COLO829 (cell line): ENCODE data around the gene ADISSP.

Experiments
- DNase-seq: peaks from one replicate; pipeline ENCODE4 v3.0.0; 2012; ENCODE audit warnings: low spot score

Gene ADISSP

DNA sequence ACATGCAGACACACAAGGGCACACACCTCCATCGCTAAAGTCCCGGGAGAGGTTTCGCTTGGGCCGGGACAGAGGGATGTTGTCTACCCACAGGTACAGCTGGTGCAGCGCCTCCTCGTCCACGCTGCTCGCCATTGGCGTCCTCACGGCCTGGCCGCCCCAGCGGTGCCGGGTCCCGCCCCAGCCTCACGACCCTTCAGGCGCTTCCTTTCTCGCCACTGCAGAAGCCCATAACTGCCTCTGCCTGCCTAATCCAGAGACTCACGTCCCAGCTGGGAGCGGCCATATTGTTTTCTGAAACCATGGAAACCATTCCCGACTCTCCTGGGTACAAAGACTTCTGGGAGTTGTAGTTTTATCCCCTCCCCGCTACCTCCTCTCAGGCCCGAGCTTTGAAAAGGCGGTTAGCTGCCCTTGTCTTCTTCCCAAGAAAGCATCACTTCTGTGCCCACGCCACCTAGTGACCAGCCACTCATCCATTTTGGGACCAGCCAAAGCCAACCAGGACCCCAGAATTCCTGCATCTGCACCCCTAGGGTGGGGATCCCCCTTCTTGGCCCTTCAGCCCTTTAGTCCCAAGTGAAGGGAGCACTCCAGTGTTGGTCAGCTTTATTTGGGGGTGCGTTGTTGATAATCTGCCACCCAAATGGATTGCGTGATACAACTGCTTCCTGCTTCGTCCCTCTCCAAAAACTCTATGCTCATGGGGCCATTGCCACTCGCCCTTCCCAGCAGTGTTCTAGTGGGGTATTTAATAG is 13.8 kb upstream of the ADISSP start, which contains the start of gene SPEF1:
Gene SPEF1 (minus strand): TSS at position 296 of the 758 bp plus-strand sequence. CDS start 161 bp downstream, at position 135.
- peak; percentile 100 for DNase-seq

DNA sequence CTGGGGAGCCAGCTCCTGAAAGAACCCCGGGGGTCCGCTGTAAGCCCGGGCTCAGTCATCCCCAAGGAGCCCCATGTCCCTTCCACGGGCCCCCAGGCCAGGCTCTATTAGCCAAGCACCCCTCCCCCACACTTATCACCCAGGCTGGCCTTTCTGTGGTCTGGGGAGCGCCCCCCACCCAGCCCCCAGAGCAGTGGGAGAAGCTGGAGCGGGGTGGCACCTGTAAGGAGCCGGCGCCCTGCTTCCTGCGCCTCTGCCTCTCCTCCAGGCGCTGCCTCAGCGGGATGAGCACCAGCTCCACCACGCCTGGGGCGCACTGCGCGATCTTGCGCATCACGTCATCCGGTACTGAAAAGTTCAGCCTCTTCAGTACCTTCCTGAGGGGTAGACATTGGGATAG is 11.4 kb upstream of the ADISSP start:
- DNase-seq: no peak

DNA sequence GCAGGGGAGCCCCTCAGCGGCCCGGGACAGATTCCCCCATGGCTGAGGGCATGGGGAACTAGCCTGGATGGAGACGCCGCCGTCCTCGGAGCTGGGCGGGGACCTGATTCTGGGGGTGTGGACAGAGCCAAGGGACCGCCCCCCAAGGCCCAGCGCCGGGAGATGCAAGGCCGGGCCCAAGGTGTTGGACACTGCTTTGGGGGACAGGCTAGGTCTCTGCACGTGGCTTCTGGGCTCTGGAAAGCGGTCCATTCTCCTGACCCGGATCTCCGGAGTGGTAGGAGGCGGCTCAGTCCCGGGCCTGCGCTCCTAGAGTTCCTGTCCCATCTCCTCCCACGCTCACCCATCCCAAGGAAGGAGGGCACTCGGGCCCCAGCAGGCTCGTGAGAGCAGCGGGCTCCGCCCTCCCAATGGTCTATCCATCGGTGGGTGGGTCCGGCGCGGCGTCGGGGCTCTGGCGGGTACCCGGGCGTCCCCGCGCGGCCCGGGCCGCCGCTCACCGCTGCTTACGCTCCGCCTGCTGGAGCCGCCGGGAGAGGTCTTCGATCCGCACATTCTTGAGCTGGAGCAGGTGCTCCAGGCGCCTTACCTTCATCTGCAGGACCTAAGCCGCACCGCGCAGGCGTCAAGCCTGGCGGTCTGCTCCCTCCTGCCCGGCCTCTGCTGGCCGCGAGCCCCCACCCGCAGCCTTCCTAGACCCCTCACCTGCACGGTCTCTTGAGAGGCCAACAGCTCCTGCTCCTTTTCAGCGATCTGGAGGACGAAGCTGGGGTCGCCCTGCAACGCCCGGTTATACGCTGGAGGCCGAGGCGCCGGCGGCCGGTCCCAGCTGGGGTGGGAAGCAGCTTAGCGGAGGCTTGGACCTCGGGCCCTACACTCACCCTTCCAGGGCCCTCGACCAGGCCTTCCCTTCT is 10.4 kb upstream of the ADISSP start:
- DNase-seq: peak; percentile 85

DNA sequence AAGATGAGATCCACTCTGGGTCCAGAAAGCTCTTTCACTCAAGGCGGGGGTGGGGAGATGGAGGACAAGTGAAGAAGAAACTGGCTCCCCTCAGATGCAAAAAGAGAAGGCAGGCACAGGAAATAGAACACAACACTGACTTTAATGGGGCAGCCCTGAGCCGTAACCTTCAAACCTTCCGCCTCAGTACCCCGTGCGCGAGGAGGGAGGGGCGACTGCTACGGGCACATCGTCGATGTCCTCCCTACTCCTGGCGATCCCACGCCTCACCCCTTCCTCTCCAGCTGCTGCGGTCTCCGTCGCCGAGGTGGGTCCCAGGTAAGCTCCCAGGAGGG is 9.8 kb upstream of the ADISSP start:
- DNase-seq: no peak

DNA sequence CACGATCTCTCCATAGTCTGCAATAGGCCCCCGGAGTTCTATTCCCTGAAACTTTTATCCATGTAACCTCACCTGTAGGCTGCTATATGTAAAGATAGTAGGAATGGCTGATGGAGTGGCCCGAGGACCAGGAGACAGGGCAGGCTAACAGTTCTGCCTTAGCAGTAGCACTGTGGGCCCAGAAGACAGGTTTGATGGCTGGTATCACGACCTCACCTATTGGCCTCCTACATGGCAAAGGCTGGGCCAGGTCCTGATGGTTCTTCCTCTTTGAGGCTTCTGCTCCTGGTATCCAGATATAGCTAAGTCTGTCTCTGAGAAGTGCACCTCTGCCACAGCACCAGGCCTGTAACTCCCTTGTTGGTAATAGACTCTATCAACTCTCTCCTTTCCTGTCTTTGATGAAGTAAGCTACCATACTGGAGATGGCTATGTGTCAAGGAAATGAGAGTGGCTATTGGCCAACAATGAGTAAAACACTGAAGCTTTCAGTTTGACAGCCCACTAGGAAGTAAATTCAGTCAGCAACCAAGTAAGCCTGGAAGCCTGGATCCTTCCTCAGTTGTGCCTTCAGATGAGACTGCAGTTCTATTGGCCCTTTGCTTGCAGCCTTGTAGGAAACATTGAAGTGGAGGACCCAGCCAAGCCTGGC is 8.0 kb upstream of the ADISSP start:
- DNase-seq: no peak

DNA sequence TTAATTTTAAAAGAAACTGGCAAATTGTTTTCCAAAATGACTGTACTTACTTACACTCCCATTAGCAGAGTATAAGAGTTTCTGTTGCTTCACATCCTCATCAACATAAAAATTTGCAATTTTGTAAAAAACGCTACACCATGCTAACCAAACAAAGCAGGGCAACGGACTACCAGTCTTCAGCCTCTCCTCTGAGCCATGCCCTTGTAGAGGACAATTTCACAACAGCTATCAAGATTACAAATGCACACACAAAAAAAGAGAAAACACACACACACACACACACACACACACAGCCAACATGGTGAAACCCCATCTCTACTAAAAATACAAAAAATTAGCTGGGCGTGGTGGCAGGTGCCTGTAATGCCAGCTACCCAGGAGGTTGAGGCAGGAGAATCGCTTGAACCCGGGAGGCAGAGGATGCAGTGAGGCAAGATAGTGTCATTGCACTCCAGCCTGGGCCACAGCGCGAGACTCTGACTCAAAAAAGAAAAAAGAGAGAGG is 4.1 kb upstream of the ADISSP start:
- no peak for DNase-seq

DNA sequence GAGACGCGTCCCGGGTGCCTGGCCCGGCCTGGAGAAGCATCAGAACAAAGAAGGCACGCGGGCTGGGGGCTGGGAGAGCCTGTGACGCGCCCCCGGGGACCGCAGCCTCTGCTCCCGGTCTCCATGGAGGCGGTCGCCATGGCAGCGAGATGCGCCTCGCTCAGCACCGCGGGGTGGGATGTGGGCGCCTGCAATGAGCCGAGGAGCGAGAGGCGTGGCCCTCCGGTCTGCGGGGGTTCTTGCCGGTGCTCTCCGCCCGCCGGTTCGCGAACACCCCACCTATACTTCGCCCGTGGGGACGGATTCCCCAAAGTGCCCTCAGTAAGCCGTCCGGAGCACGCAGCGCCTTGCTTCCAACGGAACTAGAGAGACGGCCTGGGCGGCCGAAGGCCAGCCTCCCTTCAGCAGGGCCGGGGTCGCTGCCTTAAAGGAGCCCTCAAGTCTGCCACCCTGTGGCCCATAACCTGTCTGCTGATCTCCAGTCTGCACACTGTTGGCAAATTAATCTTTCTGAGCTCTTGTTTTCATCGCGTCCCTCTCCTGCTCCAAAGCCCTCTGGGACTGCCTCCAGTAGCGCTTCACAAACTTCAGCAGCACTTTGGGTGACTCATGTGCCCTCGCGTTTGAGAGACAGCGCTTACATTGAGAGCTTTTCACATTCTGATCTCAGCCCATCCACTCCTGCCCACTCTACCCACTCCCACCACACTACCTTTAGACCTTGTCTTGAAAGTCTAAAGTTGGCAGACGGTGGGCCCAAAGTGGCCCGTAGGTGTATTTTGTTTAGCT is 983 bp upstream of the ADISSP start:
- DNase-seq: peak; percentile 80

DNA sequence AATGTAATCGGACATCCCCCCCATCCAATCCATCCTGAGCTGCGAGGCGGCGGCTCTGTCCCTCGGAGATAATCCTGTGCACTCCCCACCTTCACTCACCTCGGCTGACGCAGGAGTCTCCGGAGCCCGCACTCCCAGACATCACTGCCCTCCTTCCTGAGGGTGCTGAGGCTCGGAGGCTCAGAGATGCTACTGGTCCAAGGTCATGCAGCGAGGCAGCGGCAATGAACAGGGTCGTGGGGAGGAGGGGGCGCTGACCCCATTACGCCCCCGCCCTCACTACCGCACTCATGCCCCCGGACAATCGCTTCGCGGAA is 485 bp downstream of the ADISSP start:
- DNase-seq: no peak

DNA sequence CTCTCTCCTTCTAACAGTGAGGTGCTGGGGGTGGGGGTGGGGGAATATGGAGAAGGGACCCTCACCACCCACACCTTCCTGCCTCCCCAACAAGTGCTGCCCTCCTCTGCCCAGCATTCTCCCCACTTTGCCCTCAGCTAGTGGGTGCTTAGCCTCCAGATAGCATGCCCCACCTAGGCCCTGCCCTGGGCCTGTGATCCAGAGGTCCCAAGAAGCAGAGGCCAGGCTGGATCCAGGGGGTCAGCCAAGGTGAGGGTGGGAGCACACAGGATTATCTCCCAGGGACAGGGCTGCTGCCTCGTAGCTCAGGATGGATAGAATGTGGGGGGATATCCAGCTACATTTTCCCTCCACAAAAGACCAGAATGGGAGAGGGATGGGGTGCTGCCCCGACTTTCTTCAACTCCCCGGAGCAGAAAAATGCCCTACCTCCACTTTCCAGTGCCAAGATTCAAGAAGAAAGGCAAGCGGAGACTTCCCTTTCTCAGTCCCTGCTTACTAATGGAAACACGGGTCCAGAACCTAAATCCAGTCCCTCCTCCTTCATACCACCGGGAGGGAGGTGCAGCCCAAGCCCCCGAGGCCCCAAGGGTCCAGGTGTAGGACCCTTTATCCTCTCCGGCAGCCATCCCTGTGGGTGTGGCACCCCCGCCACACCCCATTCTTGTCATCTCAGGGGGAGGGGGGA is 987 bp downstream of the ADISSP start:
- no peak for DNase-seq

DNA sequence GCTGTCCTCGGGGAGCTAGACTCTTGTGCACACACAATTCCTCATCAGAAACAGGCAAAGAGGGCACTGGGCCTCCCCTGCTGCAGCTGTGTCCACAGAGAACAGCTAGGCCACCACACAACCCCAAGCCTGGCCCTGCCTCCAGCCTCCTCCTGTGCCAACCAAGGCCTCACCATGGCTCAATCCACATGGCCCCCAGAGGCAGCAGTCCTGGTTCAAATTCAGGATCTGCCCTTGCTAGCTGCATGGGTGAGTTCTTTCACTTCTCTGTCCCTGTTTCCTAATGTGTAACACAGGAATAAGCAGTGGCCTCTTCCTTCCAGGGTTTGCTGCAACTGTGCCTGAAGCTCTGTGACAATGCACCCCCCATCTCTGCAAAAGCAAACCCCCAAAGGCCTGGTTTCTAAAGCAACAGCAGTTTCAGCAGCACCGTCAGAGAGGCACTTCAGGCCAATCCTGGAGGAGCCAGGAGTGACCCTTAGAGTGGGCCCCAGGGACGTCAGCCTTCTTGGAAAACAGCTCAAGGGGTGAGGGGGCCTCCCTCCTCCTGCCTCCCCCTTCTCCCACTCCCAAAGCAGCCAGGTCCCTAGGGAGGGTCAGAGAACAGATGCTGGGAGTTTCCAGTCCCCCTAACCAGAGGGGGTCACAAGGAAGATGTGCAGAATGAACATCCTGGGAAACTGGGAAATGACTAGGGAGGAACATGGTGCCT is 2.2 kb downstream of the ADISSP start:
- no peak for DNase-seq

DNA sequence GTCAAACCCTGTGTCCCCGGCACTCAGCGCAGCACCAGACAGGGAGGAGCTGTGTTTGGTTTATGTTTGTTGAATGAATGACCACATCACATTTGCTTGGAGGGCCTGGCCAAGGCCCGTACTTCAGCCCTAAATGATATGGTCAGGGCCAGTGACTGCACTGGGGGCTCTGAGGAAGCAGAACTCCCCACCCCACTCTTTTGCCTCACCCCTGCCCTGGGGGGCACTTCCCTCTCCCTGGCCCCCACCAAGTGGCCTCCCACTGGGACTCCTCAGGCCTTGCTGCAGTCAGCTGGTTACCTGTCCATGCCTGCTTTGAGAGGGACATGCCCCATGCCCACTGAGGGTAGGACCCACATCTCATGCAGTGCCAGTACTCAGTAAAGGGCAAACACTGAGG is 2.9 kb downstream of the ADISSP start:
- DNase-seq: no peak

DNA sequence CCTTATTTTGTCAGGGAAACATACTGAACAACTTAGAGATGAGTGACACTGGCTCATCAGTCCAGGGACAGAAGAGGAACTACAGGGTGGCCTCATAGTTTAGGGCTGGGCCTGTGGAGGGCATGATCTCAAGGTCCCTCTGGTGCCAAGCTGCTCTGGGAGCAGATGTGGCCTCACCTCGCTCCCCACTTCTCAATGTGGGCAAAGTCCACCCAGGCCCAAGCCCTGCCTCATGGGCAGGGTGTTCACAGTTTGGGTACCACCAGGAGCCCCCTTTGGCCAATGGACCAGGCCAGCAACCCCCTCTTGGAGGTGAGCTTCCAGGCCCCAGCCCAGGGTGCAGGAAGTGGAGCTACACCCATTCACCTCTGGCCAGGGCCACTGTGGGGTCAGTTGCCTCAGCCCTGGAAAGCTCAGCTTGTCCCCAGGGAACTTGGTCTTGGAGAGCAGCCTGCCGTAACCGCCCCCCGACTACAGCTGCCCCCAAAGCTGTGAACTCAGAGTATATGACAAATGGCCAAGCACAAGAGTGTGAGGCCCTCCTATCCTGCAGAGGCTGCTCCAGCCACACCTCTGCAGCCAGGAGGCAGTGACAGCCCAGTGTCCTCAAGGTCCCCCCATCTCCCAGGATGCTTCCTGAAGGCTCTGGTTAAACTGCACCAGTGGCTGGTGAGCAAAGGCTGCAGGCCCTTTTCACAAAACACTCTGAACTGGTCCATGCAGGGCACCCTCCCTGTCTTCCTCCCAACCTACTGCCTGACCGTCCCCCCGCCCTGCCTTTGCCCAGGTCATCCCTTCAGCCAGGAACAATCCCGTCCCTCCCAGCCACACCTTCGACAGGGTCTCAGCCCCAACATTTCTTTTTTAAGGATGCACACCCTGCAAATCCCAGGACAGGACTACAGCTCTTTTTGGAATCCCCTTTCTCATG is 3.6 kb downstream of the ADISSP start:
- DNase-seq: no peak

DNA sequence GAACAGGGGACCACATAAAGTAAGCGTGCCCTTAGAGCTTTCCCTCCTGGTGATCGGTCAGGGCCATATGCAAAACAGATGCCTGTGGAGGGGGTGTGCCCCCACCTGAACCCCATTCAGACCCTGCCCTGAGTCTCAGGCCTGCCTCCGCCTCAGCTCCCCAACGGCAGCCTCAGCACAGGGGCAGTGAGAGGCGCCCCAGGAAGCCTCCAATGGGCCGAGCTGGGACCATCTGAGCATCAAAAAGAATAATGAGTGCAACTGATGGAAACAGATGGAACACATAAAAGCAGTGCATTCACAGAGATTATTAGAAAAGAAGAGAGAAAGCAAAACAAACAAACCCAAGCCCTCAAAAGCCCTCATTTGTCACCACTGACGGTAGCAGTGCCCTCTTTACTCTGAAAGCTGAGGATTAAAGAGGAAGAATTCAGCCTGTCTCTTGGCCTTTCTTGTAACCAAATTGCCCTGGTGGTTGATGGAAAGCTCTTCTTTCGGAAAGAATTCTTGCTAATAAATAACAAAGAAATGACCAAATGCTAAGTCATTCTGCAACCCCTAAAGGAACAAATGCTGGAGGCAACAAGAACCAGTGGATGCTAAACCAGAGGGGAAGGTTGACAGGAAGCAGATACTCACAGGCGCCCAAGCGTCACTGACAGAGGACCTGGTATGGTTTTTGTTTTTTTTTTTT is 6.8 kb downstream of the ADISSP start:
- no peak for DNase-seq

DNA sequence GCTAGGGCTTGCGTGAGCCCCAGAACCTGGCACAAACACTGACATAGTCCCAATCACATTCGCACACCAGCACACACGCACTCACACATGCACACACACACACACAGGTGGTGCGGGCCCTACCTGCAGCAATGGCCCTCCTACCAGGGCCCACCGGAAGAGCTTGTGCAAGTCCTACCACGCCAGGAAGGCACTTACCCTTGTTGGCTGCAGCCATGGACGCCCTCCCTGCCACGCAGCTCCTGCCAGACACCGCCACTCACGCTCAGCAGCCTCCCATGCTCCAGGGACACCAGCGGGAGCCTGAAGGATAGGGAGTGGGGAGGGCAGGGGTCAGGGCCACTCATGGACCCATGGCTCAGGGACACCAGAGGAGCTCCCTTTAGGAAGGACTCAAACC is 7.7 kb downstream of the ADISSP start:
- DNase-seq: no peak

DNA sequence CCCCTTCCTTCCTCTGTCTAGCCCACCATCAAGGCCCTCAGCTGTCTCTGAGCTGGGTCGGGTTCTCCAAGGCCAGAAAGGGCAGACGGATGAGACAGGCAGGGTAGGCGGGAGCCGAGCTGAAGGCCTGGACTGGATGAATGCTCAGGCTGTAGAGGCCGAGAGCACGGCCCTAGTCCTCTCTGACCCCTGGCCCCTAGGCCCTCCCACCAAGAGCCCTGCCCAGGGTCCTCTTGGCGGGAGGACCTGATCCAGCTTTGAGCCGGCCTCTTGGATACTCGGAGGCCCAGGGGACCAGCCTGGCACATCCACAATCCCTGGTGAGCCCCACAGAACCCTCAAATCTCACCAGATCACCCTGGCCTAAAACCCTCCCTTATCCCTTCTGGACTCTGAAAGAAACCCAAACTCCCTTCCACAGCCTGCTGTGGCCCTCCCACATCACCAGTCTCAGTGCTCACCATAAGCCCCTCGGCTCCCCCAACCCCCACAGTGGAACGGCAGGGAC is 8.2 kb downstream of the ADISSP start:
- DNase-seq: no peak

DNA sequence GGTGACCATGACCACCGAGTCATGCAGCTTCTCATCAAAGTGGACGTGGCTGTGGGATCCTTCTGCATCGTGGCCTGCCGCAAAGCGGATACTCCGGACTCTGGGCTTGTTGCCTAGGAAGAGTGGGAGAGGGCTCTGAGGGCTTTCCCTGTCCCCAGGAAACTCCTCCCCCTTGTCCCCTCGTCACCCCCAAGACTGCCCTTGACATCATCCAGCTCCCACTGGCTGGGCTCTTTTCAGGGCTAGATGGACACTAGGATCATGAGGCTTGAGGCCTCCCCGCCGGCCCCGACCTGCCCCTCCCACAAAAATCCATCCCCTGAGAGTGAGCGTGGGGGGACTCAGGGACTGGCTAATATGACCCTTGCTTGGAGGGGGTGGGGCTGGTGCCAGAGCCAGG is 9.0 kb downstream of the ADISSP start:
- no peak for DNase-seq

DNA sequence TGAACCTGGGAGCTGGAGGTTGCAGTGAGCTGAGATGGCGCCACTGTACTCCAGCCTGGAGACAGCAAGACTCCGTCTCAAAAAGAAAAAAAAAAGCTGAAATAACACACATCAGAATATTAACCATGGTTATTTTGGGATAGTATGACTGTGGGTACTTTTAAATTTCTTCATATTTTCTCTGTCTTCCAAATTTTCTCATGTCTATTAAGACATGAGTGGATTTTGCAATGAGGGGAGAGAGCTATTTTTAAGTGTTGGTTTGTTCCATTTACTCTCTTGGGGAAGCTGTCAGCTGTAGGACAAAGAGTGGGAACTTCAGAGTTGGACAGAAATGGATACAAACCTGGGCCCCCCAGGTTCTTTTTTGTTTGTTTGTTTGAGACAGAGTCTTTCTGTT is 10.3 kb downstream of the ADISSP start:
- DNase-seq: no peak

DNA sequence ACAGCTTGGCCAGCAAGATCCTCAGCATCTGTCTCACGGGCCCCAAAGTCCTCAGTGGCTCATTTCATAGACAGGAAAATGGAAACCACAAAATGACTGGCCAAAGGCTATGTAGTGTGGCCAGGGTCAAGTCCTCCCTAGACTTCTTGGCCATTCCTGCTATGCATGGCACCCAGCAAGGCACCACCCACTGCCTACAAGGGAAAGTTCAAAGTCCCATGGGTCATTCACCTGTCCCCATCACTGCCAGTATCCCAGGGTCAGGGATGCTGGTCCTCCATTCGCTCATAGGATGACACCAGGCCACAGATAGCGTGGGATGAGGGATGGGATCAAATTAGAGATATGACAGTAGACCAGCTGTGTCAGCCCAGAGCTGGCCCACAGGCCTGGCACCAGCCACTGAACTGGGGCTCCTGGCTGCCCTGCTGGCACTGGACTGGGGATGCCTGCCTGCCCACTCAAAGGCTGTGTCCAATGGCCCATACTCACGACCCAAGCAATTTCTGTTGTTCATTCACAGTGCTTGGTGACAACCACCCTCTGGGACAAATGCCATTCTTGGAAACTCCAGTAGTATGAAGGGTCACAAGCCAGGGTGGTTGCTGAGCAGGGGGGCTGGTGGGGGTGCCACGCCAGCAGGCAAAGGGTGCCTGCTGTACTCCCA is 11.6 kb downstream of the ADISSP start:
- DNase-seq: no peak
